HCT116 (cell line): ENCODE measurements around the gene REPS2.

Experiments used
- EGR1 ChIP-seq: IDR thresholded peaks from 2 replicates; pipeline ENCODE4 v1.6.1; 2012; ENCODE audit warnings: low read depth
- EZH2phosphoT487 ChIP-seq: fragments of 200-600 bp; IDR thresholded peaks from 2 replicates; pipeline ENCODE4 v1.6.1; 2018; ENCODE audit warnings: antibody characterized with exemption, borderline replicate concordance
- JUND ChIP-seq: IDR thresholded peaks from 2 replicates; pipeline ENCODE4 v1.6.1; 2012
- POLR2A ChIP-seq: IDR thresholded peaks from 2 replicates; pipeline ENCODE4 v1.7.0; 2011; ENCODE audit warnings: borderline replicate concordance; ENCODE audit not compliant: insufficient read depth, insufficient read length; ENCODE audit errors: extremely low read depth
- POLR2AphosphoS5 ChIP-seq: IDR thresholded peaks from 2 replicates; pipeline ENCODE4 v1.6.1; 2011; ENCODE audit warnings: mild to moderate bottlenecking, low read depth, low read length, moderate library complexity
- SP1 ChIP-seq: IDR thresholded peaks from 2 replicates; pipeline ENCODE4 v1.6.1; 2012; ENCODE audit warnings: low read depth
- SRF ChIP-seq: IDR thresholded peaks from 2 replicates; pipeline ENCODE4 v1.6.1; 2012; ENCODE audit warnings: low read depth
- YY1 ChIP-seq: IDR thresholded peaks from 2 replicates; pipeline ENCODE4 v1.6.1; 2011; ENCODE audit warnings: low read length, low read depth, moderate library complexity, mild to moderate bottlenecking; ENCODE audit not compliant: insufficient replicate concordance; ENCODE audit errors: extremely low read depth
- TF ChIP-seq, protein P1 (sequence below), 3 experiments: fragments of 200-600 bp in 1 of 3; sonication (generic) in 1 of 3; IDR thresholded peaks in 2 of 3; conservative IDR thresholded peaks in 1 of 3; 2 replicates each; pipeline ENCODE4 v1.5.1; 2012 to 2017; ENCODE audit warnings: low read depth in 2 of 3, low read length in 2 of 3, antibody characterized with exemption in 1 of 3, borderline replicate concordance in 1 of 3, control low read depth in 1 of 3, mild to moderate bottlenecking in 1 of 3, mixed read lengths in 1 of 3, mixed run types in 1 of 3, moderate library complexity in 1 of 3; ENCODE audit not compliant: insufficient read depth in 1 of 3

DNA sequence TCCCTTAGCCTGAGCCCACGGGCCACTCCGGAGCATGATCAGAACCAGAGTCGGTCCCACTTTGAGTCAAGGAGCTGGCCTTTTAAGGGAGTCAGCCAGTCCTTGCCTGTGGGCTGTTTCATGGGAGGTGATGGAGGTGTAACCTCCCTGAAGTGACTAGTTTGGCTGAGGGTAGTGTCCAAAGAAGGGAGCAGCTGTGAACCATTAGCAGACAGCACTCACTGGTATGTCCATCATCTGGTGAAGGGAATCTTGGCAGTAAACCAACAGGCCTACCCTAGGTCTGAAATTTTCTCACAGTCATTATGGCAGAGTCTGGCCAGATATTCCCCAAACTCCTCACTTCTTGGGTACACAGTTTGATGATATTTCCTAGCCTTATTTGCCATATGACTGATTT, 12.3 kb upstream of the REPS2 start:
- TF ChIP-seq YY1: no peak
- no peak for TF ChIP-seq SRF
- TF ChIP-seq EZH2phosphoT487: no peak
- TF ChIP-seq, protein P1, sequence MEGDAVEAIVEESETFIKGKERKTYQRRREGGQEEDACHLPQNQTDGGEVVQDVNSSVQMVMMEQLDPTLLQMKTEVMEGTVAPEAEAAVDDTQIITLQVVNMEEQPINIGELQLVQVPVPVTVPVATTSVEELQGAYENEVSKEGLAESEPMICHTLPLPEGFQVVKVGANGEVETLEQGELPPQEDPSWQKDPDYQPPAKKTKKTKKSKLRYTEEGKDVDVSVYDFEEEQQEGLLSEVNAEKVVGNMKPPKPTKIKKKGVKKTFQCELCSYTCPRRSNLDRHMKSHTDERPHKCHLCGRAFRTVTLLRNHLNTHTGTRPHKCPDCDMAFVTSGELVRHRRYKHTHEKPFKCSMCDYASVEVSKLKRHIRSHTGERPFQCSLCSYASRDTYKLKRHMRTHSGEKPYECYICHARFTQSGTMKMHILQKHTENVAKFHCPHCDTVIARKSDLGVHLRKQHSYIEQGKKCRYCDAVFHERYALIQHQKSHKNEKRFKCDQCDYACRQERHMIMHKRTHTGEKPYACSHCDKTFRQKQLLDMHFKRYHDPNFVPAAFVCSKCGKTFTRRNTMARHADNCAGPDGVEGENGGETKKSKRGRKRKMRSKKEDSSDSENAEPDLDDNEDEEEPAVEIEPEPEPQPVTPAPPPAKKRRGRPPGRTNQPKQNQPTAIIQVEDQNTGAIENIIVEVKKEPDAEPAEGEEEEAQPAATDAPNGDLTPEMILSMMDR (IDR thresholded peaks at IDR 0.05 in 2 of 3, conservative IDR thresholded peaks at IDR 0.05 in 1 of 3; ENCODE audit: borderline replicate concordance in 1 of 3, insufficient read depth in 1 of 3, low read depth in 2 of 3, low read length in 2 of 3): no peak
- TF ChIP-seq POLR2A: no peak
- TF ChIP-seq EGR1: no peak
- no peak for TF ChIP-seq SP1
- no peak for TF ChIP-seq POLR2AphosphoS5
- no peak for TF ChIP-seq JUND
